NT2/D1 (cell line): ENCODE measurements around the gene TREM2.

Experiments used
- SUZ12 ChIP-seq: IDR thresholded peaks from 2 replicates; pipeline ENCODE4 v1.6.1; 2011; ENCODE audit not compliant: insufficient read length, insufficient read depth; ENCODE audit errors: extremely low read depth
- ZNF274 ChIP-seq: IDR thresholded peaks from 2 replicates; pipeline ENCODE4 v1.6.1; 2011; ENCODE audit warnings: mild to moderate bottlenecking, low read depth, low read length

- TF ChIP-seq SUZ12 (no peak), ZNF274 (no peak)
Observed at GRCh38 chr6:41197234-41197633, 34.3 kb upstream of the TREM2 start.
